ENCODE measurements around the gene WNK2.

DNA sequence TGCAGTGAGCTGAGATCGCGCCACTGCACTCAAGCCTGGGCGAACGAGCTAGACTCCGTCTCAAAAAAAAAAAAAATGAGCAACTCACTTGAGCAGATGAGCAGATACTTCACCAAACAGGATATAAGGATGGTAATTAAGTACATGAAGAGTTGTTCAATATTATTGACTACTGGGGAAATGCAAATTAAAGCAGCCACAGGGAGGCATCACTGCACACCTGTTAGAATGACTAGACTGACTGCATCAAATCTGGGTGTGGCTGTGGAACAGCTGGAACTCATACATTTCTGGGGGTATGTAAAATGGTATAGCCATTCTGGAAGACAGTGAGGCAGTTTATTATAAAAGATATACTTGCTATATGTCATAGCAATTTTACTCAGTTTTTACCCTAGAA, 93.0 kb downstream of the WNK2 start:
- TF ChIP-seq, protein P1, sequence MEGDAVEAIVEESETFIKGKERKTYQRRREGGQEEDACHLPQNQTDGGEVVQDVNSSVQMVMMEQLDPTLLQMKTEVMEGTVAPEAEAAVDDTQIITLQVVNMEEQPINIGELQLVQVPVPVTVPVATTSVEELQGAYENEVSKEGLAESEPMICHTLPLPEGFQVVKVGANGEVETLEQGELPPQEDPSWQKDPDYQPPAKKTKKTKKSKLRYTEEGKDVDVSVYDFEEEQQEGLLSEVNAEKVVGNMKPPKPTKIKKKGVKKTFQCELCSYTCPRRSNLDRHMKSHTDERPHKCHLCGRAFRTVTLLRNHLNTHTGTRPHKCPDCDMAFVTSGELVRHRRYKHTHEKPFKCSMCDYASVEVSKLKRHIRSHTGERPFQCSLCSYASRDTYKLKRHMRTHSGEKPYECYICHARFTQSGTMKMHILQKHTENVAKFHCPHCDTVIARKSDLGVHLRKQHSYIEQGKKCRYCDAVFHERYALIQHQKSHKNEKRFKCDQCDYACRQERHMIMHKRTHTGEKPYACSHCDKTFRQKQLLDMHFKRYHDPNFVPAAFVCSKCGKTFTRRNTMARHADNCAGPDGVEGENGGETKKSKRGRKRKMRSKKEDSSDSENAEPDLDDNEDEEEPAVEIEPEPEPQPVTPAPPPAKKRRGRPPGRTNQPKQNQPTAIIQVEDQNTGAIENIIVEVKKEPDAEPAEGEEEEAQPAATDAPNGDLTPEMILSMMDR (IDR thresholded peaks at IDR 0.05; ENCODE audit: insufficient read depth, low read length, poor library complexity, severe bottlenecking): peak; percentile 12
- no peak for TF ChIP-seq EZH2phosphoT487 (conservative IDR thresholded peaks at IDR 0.05; ENCODE audit: low read length)
